Measurements from ENCODE around the gene TAOK2. TPM values are rescaled to one million over a fixed set of nuclear protein-coding genes. Genes with fewer than 3 reads are reported as not detected.
"Not testable (repeated sequence)": the region's sequence is repeated elsewhere in the genome, so short reads cannot be mapped to it uniquely, and the experiment has no call there.

TAOK2 gene
- total RNA-seq, 1 experiment from 2014 or later, result 47.4 TPM

GRCh38 chr16:30003670-30004423 is 30.2 kb downstream of the TAOK2 start:
- no peak for DNase-seq (ENCODE audit: low read depth)

DNA sequence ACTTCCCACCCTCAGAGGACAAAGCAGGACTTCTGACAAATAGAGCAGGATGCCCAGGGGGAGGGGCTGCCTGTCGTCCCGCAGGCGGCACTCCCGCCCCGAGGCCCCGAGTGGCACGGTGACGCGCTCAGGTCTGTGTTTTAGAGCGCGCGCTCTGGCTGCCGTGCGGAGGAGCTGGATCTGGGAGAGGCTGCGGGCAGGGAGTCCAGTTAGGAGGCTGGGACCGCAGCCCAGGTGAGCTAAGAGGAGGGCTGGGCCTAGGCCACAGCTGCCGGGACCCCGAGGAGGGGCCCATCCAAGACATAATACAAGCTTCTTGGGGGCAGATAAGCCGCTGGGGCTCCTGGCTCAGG is 30.7 kb downstream of the TAOK2 start:
- DNase-seq (ENCODE audit: low read depth), result no peak

- no peak for DNase-seq (ENCODE audit: low read depth)
Observed at GRCh38 chr16:30004811-30005242, 31.2 kb downstream of the TAOK2 start.

DNA sequence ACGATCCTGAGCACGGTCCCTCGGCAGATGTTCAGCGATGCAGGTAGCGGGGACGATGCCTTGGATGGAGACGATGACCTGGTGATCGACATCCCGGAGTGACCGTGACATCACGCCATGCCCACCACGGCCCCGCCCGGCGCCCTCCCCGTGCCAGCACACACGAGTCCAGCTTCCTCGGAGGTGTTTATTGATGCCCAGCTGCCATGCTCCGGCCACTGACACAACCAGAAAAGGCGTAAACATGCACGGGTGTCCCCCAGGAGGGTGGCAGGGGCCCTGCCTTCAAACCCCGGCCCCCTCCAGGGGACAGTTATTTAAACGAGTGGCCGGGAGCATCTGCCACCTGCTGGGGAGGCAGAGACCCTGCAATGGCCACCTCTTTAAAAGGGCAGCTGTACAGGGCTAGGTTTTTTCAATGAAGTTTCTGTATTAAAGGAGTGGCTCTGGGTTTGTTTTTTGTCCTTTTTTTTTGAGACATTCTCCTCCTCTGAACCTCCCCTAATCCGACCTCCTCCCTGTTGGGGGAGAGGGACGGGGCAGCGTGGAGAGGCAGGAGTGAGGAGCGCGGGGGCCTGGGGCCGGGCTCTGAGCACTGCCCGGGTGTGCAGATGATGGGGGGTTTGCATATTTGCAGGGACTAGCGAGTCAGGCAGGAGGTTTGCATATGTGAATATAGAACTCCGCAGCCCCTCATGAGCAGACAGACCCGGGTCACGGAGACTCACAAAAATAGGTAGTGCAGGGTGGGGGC is 31.9 kb downstream of the TAOK2 start:
- peak; percentile 40 for DNase-seq (ENCODE audit: low read depth)

DNA sequence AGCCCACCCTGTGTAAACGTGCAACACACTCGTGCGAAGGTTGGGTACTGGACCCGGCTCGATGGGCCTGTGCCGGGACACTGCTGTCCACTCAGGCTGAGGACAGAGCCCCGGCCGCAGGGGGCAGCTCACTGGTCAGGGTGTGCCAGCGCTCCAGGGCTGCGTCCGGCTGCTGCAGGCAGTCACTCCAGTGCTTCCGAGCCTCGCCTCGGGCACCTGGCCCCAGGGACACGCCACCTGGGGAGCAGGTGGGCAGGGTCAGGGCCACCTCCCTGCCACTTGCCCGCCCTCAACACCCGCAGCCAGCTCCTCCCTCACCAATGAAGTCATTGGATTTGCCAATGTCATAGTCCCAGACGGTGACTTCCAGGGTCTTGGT is 32.4 kb downstream of the TAOK2 start:
- DNase-seq (ENCODE audit: low read depth), result no peak

DNA sequence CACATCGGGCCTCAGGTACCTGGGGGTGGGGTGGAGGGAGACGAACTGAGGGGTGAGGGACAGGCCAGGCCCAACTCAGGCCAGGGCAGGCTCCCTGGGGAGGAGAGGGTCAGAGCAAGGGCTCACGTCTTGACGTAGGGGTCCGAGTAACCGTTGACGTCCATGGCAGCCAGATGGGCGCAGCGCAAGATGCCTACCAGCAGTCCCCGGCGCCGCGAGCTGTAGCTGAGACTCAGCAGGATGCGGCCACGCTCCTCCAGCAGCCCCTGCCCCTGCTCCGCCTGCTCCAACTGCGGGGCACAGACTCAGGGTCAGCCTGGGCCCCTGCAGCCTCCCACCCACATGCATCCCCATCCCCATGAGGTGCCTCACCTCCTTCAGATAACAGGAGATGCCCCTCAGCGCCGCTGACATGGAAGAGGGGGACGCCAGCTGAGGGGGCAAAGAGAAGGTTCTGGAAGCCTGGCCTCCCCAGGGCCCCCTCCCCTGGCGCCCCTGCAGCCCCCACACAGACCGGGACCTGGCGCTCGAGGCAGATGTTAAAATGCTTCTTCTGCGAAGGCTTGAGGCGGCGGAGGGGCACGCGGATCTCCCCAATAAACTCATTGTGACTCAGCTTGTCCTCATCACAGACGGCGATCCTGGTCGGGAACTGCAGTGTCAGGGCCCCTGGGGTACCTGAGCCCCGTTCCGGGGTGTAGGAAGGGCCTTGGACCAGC is 33.1 kb downstream of the TAOK2 start:
- DNase-seq (ENCODE audit: low read depth), result no peak

DNA sequence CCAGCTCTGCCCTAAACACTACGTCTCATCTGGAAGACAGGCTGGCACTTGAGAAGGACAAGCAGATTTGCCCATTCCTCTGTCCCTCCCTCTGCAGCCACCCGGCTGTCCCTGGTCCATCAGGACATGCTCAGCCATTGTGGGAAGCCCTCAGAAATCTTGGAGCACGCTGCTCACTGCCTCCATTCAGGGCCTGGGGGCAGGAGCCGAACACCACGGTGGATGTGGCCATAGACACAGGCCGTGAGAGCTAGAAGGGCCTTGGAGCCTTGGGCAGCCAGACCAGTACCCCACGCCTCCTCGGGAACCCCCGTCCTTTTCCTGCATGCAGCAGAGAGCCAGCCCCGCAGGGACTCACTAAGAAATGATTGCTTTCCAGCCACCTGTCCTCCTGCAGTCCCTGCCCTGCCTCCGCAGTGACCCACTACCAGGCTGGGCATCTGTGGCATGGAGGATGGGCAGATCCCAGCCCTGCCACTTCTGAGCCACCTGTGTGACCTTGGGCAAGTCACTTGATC is 33.8 kb downstream of the TAOK2 start:
- DNase-seq (ENCODE audit: low read depth), result no peak

DNA sequence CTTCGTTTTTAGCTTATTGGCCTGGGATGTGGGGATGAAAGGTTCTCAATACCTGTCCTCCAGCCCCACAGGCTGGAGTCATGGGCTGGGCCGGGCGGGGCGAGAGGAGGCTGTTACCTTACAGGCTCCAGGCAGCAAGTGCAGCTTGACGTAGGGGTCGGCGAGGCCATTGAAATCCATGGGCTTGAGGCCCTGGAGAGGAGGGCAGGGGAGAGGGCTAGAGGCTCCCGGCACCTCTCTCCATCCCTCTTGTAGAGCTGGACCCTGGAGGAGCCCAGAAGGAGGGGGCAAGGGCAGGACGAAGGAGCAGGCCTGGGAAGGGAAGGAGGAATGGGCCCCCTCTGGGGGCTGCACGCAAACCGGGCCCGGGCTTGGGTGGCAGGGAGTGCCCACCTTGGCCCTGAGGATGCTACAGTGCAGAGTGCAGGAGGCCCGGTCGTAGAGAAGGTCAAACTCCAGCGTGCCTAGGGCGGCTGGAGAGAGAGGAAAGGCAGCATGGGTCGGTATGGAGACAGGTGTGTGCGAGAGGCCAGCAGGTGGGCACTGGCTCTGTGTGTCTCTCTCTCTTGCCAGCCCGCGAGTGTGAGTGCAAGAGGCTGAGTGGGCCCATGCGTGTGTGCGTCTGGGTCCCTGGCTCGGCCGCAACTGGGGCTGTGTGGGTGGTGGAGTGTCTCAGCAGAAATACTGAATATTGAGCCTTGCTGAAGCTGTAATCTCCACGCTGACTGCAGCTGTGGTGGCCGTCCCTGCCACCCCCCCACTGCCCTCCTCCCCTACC is 35.6 kb downstream of the TAOK2 start:
- no peak for DNase-seq (ENCODE audit: low read depth)

GRCh38 chr16:30009990-30010843 is 36.5 kb downstream of the TAOK2 start:
- DNase-seq (ENCODE audit: low read depth), result no peak

DNA sequence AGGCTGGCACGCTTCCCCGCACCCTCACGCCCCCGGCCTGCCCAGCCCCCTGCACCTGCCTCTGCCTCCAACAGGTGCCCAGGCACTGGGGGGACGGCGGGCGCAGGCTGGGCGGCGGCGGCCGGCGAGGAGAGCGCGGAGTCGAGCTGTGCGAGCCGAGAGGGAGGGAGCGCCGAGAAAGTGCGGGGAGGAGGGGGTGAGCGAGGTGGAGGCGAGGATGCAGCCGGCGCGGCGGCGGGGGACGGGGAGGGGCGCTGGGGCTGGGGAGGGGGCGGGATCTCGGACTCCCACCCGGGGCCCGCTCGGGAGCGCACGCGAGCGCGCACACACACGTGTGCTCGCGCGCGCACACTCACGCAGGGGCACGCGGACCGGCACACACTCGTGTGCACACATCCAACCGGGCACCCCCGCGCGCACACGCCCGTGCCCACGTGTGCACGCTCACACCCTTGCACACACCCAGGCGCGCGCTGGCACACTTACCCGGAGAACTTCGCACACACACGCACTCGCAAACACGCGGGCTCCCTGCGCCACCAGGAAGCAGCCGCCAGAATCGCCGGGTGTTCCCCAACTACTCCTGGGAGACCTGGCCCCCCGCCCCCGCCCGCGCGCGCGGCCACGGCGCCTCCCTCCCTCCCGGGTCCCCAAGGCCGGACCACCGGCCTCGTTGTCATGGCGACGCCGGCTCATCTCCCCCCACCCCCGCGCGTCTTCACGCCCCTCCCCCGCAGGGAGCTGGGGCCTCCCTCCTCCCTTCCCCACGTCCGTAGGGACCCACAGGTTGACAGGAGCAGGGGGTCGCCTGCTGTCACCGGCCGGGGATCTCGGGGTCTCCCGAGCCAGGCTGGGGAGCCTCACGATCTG is 37.4 kb downstream of the TAOK2 start, which contains the start of gene DOC2A:
DOC2A (minus strand) TSS at position 184 of the 870 bp plus-strand sequence. CDS start 805 bp downstream, outside the sequence.
- no peak for DNase-seq (ENCODE audit: low read depth)

GRCh38 chr16:30011714-30012504 is 38.2 kb downstream of the TAOK2 start:
- DNase-seq (ENCODE audit: low read depth), result no peak

GRCh38 chr16:30012598-30012997 is 38.9 kb downstream of the TAOK2 start:
- not testable (repeated sequence) for DNase-seq (ENCODE audit: low read depth)

DNA sequence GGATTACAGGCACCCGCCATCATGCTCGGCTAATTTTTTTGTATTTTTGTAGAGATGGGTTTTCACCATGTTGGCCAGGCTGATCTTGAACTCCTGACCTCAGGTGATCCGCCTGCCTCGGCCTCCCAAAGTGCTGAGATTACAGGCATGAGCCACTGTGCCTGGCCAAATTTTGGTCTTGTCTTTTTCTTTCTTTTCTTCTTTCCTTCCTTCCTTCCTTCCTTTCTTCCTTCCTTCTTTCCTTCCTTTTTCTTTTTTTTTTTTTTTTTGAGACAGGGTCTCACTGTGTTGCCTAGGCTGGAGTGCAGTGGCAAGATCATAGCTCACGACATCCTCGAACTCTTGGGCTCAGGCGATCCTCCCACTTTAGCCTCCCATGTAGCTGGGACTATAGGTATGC is 41.8 kb downstream of the TAOK2 start:
- DNase-seq (ENCODE audit: low read depth), result not testable (repeated sequence)

DNA sequence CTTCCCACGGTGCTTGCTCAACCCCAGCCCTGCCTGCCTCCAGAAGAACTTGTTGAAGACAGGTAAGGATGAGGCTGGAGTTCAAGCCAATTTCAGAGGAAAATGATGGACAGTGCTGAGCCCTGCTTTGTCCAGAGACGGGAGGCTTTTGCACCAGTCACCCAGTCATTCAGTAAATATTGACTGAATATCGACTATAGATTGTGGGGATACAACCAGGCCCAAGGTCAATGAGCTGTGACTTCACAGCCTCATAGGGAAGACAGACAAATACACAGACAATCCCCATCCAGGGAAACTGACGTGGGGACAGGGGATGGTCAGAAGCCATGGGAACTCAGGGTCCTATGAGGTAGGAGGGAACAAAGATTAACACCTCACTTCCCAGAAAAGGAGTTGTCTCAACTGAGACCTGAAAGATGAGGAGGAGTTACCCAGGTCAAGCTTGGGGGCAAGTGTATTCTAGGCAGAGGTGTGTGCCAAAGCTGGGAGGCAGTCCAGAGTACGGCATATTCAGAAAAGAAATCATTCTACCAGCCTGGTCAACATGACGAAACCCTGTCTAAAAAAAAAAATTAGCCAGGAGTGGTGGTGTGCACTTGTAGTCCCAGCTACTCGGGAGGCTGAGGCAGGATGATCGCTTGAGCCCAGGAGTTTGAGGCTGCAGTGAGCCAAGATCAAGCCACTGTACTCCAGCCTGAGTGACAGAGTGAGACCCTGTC is 43.0 kb downstream of the TAOK2 start:
- no peak for DNase-seq (ENCODE audit: low read depth)

GRCh38 chr16:30017277-30017656 is 43.6 kb downstream of the TAOK2 start:
- no peak for DNase-seq (ENCODE audit: low read depth)

GRCh38 chr16:30017937-30018336 is 44.3 kb downstream of the TAOK2 start:
- DNase-seq (ENCODE audit: low read depth), result not testable (repeated sequence)

DNA sequence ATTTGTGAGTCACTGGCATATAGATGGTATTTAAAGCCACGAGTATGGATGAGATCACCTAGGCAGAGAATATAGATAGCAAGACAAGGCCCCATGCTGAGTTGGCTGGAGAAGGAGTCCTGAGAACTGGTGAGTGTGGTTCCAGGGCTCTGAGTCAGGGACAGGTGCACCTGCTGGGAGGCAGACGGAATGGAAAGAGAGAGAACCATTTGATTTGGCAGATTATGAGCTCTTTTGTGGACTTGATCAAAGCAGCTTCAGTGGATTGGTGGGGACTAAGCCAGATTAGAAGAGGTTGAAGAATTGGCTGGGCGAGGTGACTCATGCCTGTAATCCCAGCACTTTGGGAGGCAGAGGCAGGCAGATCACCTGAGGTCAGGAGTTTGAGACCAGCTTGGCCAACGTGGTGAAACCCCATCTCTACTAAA is 45.1 kb downstream of the TAOK2 start:
- no peak for DNase-seq (ENCODE audit: low read depth)

DNA sequence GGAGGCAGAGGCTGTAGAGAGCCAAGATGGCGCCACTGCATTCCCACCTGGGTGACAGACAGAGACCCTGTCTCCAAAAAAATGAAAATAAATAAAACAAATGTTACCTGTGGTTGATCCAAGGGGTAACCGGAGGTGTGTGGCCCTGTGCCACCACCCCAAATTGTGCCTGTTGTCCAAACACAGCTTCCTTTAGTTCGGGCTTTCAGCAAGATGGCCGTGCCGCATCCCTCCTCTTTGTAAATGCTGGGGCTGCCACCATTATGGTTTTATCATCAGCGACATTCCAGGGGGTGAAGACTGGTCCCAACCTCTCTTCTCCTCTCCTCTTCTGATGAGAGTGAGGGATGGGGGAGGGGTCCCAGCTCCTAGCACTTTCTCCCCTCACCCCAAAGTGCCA is 49.2 kb downstream of the TAOK2 start, which contains the start of gene C16orf92:
C16orf92 (plus strand) TSS at position 312 of the 400 bp plus-strand sequence. CDS start 143 bp downstream, outside the sequence.
- no peak for DNase-seq (ENCODE audit: low read depth)
